ENCODE results near the gene NT5C1B.

GRCh38 chr2:18626256-18626668, 36.9 kb upstream of the NT5C1B start:
- TF ChIP-seq RAD21 (conservative IDR thresholded peaks at IDR 0.05) (no peak), EP300 (conservative IDR thresholded peaks at IDR 0.05; ENCODE audit: poor library complexity, severe bottlenecking) (no peak), CTCF (IDR thresholded peaks at IDR 0.05; ENCODE audit: poor library complexity, severe bottlenecking) (no peak), REST (IDR thresholded peaks at IDR 0.05; ENCODE audit: borderline replicate concordance) (no peak), MXI1 (conservative IDR thresholded peaks at IDR 0.05; ENCODE audit: poor library complexity, severe bottlenecking) (no peak), SMC3 (conservative IDR thresholded peaks at IDR 0.05; ENCODE audit: poor library complexity) (no peak), TAF1 (IDR thresholded peaks at IDR 0.05; ENCODE audit: low read depth) (no peak), EZH2 (IDR thresholded peaks at IDR 0.05; ENCODE audit: borderline replicate concordance, insufficient read depth, low read length, poor library complexity, severe bottlenecking) (no peak), POLR2AphosphoS5 (IDR thresholded peaks at IDR 0.05) (no peak)

Data from neural cell (in vitro differentiated cells).